Measurements from ENCODE around the gene OR52B6. TPM values are rescaled to one million over a fixed set of nuclear protein-coding genes. Genes with fewer than 3 reads are reported as not detected.
A peak's percentile ranks its signal among the peaks of the same experiment; 100 is the strongest.

The OR52B6 gene
- total RNA-seq, 1 donor, result not detected

DNA sequence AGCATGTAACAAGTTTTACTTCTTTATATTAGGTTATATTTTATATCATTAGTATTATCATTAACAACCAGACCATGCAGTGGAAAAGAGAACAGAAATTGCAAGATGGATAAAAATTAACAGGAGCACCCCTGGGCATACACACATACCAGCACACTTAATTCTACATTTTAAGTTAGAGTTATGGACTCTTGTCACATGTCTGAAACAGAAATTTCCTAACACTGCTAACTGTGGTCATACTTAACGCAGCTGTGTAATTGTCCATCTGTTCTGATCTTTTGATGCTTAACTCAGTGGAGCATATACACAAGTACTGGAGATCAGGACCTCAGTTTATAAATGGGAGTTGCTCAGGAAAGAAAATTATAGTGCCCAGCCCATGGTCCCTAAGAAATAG, 32.7 kb upstream of the OR52B6 start:
- TF ChIP-seq, protein P1, sequence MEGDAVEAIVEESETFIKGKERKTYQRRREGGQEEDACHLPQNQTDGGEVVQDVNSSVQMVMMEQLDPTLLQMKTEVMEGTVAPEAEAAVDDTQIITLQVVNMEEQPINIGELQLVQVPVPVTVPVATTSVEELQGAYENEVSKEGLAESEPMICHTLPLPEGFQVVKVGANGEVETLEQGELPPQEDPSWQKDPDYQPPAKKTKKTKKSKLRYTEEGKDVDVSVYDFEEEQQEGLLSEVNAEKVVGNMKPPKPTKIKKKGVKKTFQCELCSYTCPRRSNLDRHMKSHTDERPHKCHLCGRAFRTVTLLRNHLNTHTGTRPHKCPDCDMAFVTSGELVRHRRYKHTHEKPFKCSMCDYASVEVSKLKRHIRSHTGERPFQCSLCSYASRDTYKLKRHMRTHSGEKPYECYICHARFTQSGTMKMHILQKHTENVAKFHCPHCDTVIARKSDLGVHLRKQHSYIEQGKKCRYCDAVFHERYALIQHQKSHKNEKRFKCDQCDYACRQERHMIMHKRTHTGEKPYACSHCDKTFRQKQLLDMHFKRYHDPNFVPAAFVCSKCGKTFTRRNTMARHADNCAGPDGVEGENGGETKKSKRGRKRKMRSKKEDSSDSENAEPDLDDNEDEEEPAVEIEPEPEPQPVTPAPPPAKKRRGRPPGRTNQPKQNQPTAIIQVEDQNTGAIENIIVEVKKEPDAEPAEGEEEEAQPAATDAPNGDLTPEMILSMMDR (IDR thresholded peaks at IDR 0.05; ENCODE audit: insufficient read depth, low read length), result no peak
- H3K4me3 ChIP-seq (ENCODE audit: low read depth, low read length), result no peak overlapping the region
- no peak for DNase-seq (ENCODE audit: low read depth)

DNA sequence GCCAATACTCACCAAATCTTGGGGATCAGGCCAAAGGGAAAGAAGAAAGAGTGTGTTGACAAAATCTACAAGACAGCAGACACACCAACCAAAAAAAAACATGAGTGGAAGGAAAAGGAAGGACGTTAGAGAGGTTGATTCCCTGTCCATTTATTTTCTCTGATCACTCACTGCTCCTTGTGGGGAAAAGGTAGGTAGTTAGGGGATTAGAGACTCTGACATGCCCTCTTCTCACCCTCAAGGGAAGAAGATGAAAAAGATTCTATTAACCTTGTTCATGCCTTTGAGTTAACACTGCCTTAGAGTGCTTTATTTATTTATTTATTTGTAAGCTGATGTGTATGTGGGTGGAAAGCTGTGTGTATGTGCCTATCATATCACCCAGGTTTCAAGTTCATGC, 32.2 kb upstream of the OR52B6 start, which contains the start of gene OR52H1:
TSS of gene OR52H1 (minus strand) at position 101 of the 400 bp plus-strand sequence. CDS start 3,035 bp downstream, outside the sequence.
- no peak within 1 kb of the TSS for H3K4me3 ChIP-seq (ENCODE audit: low read depth, low read length)
- no peak for DNase-seq (ENCODE audit: low read depth)
- TF ChIP-seq, protein P1 (IDR thresholded peaks at IDR 0.05; ENCODE audit: insufficient read depth, low read length), result no peak

DNA sequence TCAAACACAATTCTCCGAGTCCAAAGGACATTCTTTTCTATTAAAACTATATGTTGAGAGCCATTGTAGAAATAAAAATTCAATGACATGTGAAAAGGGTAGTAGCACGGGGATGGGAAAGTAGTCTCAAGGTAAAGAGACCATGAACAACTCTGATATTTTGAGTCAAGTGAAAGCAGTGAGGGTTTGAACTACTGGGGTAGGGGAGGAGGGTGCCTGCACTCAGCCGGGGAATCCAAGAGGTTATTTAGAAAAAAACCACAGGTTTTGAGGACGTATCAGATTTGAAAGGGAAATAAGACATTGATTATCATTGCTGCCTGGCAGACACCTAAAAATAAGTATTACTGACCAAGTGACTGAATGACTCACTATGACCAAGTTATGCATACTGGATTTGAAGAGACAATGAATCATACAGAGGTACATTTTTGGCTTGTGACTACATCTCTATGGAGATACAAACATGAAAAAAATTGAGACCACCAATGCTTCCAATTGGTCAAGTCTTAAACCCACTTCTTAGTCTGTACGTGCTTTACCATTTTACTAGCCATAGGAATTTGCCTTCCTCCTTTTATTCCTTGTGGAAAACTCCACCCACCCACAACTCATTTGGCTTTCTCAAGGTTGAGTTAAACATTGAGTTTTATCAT, 30.1 kb upstream of the OR52B6 start:
- H3K4me3 ChIP-seq (ENCODE audit: low read depth, low read length), result no peak overlapping the region
- TF ChIP-seq, protein P1 (IDR thresholded peaks at IDR 0.05; ENCODE audit: insufficient read depth, low read length), result no peak
- DNase-seq (ENCODE audit: low read depth), result peak; percentile 67

- TF ChIP-seq, protein P1 (IDR thresholded peaks at IDR 0.05; ENCODE audit: insufficient read depth, low read length), result peak; percentile 14
- DNase-seq (ENCODE audit: low read depth), result peak; percentile 7
Observed at GRCh38 chr11:5553343-5553742, 27.3 kb upstream of the OR52B6 start.

DNA sequence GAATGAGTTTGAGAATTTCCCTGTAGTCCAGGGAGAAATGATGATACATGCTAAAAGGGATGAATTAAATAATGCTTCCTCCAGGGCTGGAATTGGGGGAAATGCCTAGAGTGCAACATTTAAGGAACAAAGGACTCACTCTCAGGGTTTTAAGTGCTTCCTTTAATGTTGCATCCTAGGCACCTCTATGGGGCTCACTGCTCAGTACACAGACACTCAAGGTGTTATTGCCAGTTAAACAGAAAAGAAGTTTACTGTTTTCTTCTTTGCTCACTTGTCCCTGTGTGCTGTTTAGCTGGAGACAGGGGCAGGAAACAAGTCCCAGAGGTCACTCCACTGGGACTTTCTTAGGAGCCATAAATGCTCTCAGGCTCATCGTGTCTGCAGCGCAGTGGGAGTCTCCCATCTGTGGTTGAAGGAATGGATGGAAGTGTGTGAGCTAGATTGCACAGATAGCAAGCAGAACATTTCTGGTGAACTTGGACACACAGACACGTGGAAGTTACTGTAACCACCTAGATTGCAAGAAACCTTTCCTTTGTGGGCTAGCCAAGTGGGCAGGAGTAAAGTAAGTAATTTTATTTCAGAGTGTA, 24.0 kb upstream of the OR52B6 start:
- TF ChIP-seq, protein P1 (IDR thresholded peaks at IDR 0.05; ENCODE audit: insufficient read depth, low read length), result no peak
- DNase-seq (ENCODE audit: low read depth), result no peak
- H3K4me3 ChIP-seq (ENCODE audit: low read depth, low read length), result no peak overlapping the region

More at GRCh38 chr11:5553343-5553742, 27.3 kb upstream of the OR52B6 start:
- H3K4me3 ChIP-seq (ENCODE audit: low read depth, low read length), result no peak overlapping the region

GRCh38 chr11:5557751-5558150, 22.9 kb upstream of the OR52B6 start:
- no peak for DNase-seq (ENCODE audit: low read depth)
- no peak overlapping the region for H3K4me3 ChIP-seq (ENCODE audit: low read depth, low read length)
- TF ChIP-seq, protein P1 (IDR thresholded peaks at IDR 0.05; ENCODE audit: insufficient read depth, low read length), result no peak
